ENCODE data around the gene CDC37L1. TPM values are rescaled to one million over a fixed set of nuclear protein-coding genes. Genes with fewer than 3 reads are reported as not detected.

CDC37L1 gene
- total RNA-seq, 1 donor from 2014 or later, result 21.8 TPM

- no peak for TF ChIP-seq CTCF (conservative IDR thresholded peaks at IDR 0.05; ENCODE audit: low read depth, low read length)
- no peak for DNase-seq (ENCODE audit: low read depth)
- H3K4me3 ChIP-seq (ENCODE audit: low read depth, low read length), result no peak overlapping the region
Observed at GRCh38 chr9:4668604-4669003, 10.8 kb upstream of the CDC37L1 start.

- TF ChIP-seq CTCF (conservative IDR thresholded peaks at IDR 0.05; ENCODE audit: low read depth, low read length), result no peak
- no peak overlapping the region for H3K4me3 ChIP-seq (ENCODE audit: low read depth, low read length)
- no peak for DNase-seq (ENCODE audit: low read depth)
Observed at GRCh38 chr9:4669890-4670289, 9.5 kb upstream of the CDC37L1 start.

- DNase-seq (ENCODE audit: low read depth), result no peak
- H3K4me3 ChIP-seq (ENCODE audit: low read depth, low read length), result no peak overlapping the region
- no peak for TF ChIP-seq CTCF (conservative IDR thresholded peaks at IDR 0.05; ENCODE audit: low read depth, low read length)
Observed at GRCh38 chr9:4670591-4670990, 8.8 kb upstream of the CDC37L1 start.

GRCh38 chr9:4671737-4672136, 7.6 kb upstream of the CDC37L1 start:
- TF ChIP-seq CTCF (conservative IDR thresholded peaks at IDR 0.05; ENCODE audit: low read depth, low read length), result no peak
- no peak overlapping the region for H3K4me3 ChIP-seq (ENCODE audit: low read depth, low read length)

GRCh38 chr9:4674783-4675182, 4.6 kb upstream of the CDC37L1 start:
- H3K4me3 ChIP-seq (ENCODE audit: low read depth, low read length), result no peak overlapping the region
- peak; percentile 49 for DNase-seq (ENCODE audit: low read depth)

More at GRCh38 chr9:4671737-4672136, 7.6 kb upstream of the CDC37L1 start:
- no peak for DNase-seq (ENCODE audit: low read depth)

GRCh38 chr9:4677392-4677791, 2.0 kb upstream of the CDC37L1 start:
- no peak for TF ChIP-seq CTCF (conservative IDR thresholded peaks at IDR 0.05; ENCODE audit: low read depth, low read length)
- H3K4me3 ChIP-seq (ENCODE audit: low read depth, low read length), result no peak overlapping the region
- no peak for DNase-seq (ENCODE audit: low read depth)

More at GRCh38 chr9:4674783-4675182, 4.6 kb upstream of the CDC37L1 start:
- TF ChIP-seq CTCF (conservative IDR thresholded peaks at IDR 0.05; ENCODE audit: low read depth, low read length), result no peak

- no peak for TF ChIP-seq CTCF (conservative IDR thresholded peaks at IDR 0.05; ENCODE audit: low read depth, low read length)
- peak overlapping the region; percentile 93 for H3K4me3 ChIP-seq (ENCODE audit: low read depth, low read length)
- DNase-seq (ENCODE audit: low read depth), result no peak
Observed at GRCh38 chr9:4678679-4679267, 596 bp upstream of the CDC37L1 start.

Measured in epithelial cell of proximal tubule (primary cell).